M059J (cell line): ENCODE measurements around the gene ADCY3. TPM values are rescaled to one million over a fixed set of nuclear protein-coding genes. Genes with fewer than 3 reads are reported as not detected.

Experiments used
- DNase-seq: peaks from one replicate; pipeline ENCODE4 v3.0.0-alpha.2; 2012; ENCODE audit warnings: low read depth
- total RNA-seq: library from RNA; depleted of rRNA; stranded (reverse); fragments of >200 nt; shearing (Covaris generic); gene quantifications from 2 replicates; pipeline ENCODE4 v1.2.3, GENCODE V29; 2014; rRNA removed

Gene ADCY3
- 18.1 and 22.0 TPM in 2 replicates for total RNA-seq

GRCh38 chr2:24920098-24920808, at the start of gene ADCY3:
Gene ADCY3, minus strand, starts transcription at chr2:24920237. Its CDS starts 1,250 bp downstream, at chr2:24918987.
- DNase-seq: peak; percentile 33

GRCh38 chr2:24969784-24970183, 49.7 kb upstream of the ADCY3 start:
- no peak for DNase-seq

DNA sequence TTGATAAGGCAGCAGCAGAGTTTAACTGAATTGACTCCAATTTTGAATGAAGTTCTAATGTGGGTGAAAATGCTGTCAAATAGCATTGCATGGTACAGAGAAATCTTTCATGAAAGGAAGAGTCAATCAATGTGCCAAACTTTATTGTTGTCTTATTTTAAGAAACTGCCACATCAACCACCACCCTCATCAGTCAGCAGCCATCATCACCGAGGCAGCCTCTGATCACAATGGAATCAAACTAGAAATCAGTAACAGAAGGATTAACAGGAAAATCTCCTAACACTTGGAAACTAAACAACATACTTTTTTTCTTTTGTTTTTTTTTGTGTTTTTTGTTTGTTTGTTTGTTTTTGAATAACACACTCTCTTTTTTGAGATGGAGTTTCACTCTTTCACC, 41.9 kb upstream of the ADCY3 start:
- DNase-seq: no peak

DNA sequence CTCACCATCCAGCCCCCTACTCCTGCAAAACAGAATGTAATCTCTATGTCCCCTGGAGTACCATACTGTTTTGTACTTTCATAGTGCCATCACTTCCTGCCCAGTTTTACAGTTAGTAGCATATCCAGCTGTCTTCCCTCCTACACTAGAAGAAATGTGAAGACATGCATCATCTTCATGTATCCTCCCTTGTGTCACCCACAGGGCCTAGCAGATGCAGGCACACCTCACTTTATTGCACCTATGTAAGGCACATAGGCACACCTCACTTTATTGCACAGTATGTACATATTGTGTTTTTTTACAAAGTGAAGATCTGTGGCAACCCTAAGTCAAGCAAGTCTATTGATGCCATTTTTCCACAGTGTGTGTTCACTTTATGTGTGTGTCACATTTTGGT, 39.7 kb upstream of the ADCY3 start:
- DNase-seq: no peak

DNA sequence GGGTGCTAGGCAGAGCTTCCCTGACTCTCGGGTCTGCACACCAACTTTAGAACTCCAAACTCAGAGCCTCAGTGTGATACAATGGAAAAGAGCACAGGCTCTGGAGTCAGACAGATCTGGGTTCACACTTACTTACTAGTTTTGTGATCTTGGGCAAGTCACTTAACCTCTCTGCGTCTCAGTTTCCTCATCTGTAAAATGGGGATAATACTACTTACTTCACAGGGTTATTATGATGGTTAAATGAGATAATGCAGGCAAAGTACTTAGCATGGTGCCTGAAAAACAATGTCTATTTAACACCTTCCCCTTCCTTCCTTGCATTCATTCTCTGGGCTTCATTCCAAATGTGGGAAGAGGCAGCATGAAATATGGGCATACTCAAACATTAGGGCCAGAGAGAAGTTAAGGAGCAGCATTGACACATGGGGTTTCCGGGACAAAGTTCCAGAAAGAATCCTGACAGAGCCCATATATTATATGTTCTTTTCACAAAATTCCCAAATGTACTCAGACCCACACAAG, 38.4 kb upstream of the ADCY3 start:
- no peak for DNase-seq

DNA sequence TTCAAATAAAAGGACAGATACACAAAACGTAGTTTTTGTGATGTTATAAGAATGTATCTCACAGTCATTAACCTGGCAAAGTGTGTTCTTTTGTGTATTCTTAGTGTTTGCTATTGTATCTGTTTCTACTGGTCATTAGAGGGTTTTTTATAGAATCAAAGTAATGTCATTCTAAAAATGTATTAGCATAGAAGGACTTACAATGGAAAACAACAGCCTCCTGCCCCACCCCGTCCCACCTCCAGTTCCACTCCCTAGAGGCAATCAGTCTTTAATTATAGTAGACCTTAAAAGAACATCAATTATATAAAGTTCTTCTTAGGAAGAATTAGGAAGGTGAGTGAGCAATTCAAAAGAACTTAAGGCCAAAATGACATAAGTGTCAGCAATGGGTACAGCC, 37.9 kb upstream of the ADCY3 start:
- DNase-seq: no peak

GRCh38 chr2:24957221-24957620, 37.2 kb upstream of the ADCY3 start:
- DNase-seq: no peak

DNA sequence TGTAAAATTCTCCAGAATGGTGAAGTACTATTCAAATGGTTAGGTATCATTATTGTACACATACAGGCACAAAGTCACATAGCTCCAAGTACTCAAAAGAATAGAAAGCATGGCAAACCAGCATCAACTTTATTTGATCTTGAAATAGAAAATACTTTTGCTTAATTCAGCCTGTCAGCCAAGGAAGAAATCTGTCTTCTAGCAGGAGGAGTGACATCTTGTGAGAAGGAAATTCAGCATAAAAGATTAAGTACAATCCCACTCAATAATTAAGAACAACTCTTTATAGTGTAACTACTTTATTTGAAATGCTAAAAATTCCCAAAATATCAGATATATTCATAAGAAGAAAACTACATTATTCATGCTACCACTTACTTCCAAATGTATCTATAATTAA, 35.9 kb upstream of the ADCY3 start:
- no peak for DNase-seq

DNA sequence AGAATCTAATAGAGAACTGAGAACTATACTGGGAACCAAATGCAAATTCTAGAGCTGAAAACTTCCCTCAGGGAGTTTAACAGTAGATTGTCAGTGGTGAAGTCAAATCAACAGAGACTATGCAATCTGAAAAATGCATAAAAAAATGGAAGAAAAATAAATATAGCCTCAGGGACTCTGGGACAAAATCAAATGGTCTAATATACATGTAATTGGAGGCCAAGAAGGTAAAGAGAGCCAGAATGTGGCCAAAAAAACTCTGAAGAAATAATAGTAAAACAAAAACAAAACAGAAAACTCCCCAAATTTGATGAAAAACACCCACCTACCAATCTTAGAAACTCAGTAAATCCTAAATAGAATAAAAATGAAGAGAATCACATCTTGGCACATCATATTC, 35.2 kb upstream of the ADCY3 start:
- DNase-seq: no peak

DNA sequence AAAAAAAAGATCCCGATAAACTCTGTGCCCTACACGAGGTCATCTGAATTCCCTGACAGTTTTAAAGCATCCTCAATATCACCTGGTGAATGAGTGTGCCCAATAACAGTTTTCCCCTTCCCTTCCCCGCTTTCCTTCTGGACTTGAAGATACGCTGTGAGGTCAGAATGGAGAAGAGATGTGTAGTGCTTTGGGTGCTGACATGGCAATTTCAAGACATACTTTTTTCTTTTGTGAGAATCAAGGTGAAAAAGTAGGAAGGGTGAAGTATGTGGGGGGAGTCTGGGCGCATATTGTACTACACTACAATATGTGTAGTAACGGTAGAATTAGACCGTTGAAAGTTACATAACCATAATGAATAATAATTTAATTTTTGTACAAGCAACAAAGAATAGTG, 30.1 kb upstream of the ADCY3 start:
- no peak for DNase-seq

DNA sequence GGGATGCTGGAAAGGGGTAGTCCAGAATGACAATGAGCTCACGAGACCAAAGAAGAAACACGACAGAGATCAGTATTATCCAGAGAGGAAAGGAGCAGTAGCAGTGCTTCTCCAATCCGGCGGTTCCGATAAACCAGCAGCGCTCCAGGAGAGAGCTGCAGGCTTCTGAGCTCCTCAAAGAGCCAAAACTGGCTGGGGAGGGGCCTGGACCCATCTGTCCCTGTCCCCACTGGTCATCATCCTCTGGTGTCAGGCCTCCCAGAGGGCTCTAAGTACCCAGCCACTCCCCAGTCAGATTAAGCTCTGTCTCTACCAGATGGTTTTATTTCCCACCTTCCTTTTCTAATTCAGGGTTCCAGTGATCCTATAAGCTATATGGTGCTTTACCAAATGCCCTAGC, 28.5 kb upstream of the ADCY3 start:
- DNase-seq: no peak

DNA sequence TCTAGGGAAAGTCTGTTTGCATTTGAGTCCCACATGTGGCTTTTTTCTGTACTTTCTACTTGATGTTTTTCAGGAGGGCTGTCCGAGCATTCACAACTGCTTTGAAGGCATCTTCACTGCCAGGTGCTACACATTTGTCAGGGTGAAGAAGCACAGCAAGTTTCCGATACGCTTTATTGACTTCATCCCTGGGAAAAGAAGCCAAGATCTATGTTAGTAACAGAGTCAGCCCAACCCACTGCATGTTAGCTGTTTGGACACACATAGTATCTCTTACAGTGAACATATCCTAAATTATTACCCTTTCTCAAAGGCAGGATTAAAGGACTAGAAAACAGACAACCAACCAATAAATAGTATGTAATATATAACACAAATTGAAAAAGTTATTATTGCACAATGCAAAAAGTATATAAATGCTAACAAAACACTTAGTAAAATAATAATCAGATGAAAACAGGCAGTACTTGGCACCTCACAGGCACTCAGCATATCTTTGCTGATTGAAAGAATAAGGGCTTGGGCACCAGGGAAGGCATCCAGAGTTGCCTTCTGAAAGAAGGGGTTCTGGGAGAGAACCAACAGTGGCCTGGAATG, 27.6 kb upstream of the ADCY3 start:
- DNase-seq: no peak

DNA sequence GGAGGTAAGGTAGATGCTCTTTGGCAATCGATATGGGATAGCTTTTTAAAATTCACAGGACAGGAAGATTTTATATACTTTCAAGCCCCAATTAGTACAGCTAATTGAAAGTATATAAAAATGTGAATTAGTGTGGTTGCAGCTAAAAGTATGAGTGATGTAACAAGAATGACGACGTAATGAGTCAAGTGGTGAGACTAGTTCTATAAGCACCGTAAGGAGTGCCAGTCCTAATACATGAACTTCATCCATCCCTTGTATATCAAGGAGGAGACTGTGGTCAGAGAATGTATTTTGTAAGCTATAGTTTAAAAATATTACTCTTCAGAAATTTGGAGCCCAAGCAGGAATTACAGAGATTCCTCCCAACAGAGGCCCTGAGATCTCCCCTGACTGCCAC, 25.9 kb upstream of the ADCY3 start:
- DNase-seq: peak; percentile 12

- DNase-seq: no peak
Measured at GRCh38 chr2:24943427-24944053, 23.5 kb upstream of the ADCY3 start.

- no peak for DNase-seq
Measured at GRCh38 chr2:24939353-24939752, 19.3 kb upstream of the ADCY3 start.

DNA sequence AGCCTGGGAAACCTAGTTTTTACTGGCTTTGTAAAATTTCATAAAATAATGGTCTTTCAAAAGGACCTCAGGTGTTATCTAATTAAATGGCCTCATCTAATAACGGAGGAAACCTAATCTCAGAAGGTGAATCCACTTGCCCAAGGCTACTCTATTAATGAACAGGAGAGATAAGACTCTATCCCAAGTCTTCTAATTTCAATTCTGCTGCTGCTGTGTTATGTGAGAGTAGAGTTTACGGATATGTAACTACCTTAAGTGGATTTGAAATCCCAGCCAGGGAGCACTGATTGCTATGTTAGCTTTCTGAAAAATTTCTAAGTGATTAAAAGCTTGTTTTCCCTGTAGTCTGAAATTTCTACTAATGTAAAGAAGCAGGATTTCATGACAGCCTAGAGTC, 17.2 kb upstream of the ADCY3 start:
- DNase-seq: no peak

DNA sequence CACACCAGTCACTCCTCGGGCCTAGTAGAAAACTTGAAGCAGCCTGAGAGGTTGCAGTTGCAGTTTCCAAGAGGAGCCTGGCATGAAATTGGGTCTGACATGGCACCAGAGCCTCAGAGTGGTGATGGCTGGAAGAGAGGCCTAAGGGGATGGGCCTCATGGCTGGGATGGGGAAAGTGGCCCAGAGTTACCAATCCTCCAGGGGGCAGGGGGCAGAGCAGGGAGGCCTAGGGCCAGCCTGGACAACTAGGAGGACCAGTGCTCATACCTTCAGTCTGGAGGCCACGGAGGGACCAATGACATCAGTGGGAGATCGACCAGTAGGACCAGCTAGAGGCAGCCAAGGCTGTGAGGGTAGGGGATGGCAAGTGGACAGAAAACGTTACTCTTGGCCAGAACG, 15.1 kb upstream of the ADCY3 start:
- DNase-seq: no peak

DNA sequence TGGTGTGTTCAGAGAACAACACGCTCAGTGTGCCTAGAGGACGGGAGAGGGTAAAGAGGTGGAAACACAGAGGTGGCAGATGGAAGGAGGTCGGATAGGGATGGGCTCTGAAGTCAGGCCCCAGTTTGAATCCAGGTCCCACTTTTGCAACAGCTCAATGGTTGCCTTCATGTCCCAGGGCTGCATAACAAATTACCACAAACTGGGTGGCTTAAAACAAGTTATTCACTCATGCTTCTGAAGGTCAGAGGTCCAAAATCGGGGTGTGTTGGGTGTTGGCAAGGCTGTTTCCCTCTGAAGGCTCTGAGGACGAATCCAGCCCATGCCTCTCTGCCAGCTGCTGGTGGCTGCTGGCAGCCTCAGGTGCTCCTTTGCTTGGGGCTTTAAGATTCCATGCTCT, 12.7 kb upstream of the ADCY3 start:
- no peak for DNase-seq

DNA sequence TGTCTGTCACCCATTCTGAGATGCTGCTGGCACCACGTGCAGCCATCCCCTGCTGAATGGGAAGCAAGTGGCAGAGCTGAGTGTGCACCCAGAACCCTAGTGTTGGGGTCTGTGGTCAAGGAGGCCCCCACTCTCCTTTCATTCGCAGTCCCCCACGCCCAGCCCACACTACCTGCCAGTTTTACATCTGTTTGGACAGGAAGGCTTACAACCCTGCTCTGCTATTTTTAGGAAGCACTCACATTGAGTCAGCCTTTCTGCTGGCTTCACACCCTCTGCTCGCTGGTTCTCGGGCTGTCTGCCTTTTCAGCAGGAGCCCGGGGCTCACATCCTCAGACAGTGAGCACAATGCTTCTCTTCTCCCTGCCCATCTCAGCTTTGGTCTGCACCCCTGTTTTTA, 10.7 kb upstream of the ADCY3 start:
- DNase-seq: peak; percentile 6

DNA sequence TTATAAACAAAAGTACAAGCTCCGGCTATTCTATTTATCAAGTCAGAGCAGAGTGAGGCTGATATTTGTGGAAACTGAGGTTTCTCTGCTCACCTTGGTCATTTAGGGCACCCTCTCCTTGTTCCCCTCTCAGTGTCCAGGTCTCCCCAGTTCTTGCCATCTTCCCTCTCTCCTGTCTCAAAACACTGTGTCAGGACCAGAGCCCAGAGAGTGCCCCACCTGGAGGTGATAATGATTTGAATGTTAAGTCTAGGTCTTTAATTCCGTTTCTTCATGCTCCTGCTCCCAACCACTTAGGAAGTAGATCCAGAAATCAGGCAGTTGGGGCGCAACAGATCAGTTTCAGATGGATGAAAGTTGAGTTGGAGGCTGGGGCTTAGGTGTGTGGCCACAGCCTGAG, 9.2 kb upstream of the ADCY3 start:
- peak; percentile 7 for DNase-seq

DNA sequence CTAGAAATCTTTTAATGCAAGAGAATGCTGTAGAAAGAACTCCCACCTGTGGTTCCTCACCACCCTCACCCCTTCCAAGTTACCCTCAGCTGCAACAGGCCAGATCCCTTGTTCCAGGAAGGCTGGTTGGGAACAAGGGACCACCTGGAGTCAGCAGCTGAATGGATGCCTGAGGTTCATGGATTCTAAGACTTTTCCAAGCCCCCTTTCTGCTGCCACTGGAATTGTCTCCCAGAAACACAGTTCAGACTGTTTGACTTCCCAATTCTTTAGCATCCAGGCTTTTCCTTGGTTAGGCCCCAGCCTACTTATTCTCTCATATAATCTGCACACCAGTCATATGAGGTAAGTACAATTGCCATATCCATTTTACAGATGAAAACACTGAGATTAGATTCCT, 8.0 kb upstream of the ADCY3 start:
- DNase-seq: no peak

DNA sequence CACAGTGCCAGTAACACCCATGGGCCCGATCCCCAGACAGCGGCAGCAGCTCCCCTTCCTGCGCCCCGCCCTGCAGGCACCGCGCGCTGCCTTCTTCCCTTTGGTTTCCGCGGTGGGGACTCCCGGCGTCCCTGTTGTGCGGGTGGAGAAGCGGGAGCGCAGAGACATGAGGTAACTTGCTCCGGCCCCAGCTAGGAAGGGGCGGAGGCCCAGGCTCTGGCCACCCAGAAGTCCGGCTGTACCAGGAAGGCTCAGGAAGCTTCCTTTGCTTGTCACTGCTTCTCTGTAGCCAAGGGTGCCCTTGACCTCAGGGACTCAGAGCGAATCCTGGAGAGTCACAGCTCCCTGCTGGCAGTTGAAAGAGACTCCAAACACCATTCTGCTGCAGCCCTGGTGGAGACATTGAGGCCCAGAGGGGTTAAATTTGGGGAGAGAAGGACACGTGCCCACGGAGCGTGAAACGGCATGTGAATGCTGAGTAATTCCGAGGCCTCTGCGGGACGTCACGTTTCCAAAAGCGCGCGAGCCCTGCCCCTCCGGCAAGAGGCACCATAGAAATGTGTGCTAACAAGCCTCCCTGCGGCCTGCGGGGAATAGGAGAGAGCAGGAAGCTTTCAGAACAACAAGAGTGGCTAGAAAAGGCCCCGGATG, 6.7 kb upstream of the ADCY3 start:
- DNase-seq: no peak

- no peak for DNase-seq
Measured at GRCh38 chr2:24926220-24926601, 6.2 kb upstream of the ADCY3 start.
